Right lobe of liver (tissue), 6 donors: Measurements from ENCODE around the gene CDC42BPA. TPM values are rescaled to one million over a fixed set of nuclear protein-coding genes. Genes with fewer than 3 reads are reported as not detected.
A peak's percentile ranks its signal among the peaks of the same experiment; 100 is the strongest.

ENCODE experiments used
- ATAC-seq, 4 donors: fragments of 200-7000 bp; cut with Tn5 transposase; one replicate each; pipeline ENCODE4 v1.9.1; 2020; ENCODE audit warnings: mild to moderate bottlenecking in 4 of 4, moderate library complexity in 4 of 4
- DNase-seq, 3 donors: peaks; one replicate each; pipeline ENCODE4 v3.0.0-alpha.2; 2020
- H3K27ac ChIP-seq, 3 donors: fragments of 200-600 bp; one replicate each; pipeline ENCODE4 v1.8.0; 2022
- H3K27me3 ChIP-seq, 2 donors: fragments of 200-600 bp; one replicate each; pipeline ENCODE4 v1.8.0; 2022
- H3K36me3 ChIP-seq, 4 donors: fragments of 200-600 bp; sonication (generic) in 1 of 4; one replicate each; pipeline versions ENCODE4 v1.5.1 to v1.8.0; 2017 to 2022; ENCODE audit warnings: control low read depth in 1 of 4
- H3K4me1 ChIP-seq, 4 donors: fragments of 200-600 bp; sonication (generic) in 1 of 4; one replicate each; pipeline versions ENCODE4 v1.5.1 to v1.8.0; 2017 to 2022; ENCODE audit warnings: control low read depth in 1 of 4
- H3K4me3 ChIP-seq, 3 donors: fragments of 200-600 bp; one replicate each; pipeline ENCODE4 v1.8.0; 2022
- H3K9me3 ChIP-seq, 4 donors: fragments of 200-600 bp; sonication (generic) in 1 of 4; one replicate each; pipeline versions ENCODE4 v1.5.1 to v1.8.0; 2017 to 2022; ENCODE audit warnings: control low read depth in 1 of 4
- POLR2A ChIP-seq: fragments of 450-650 bp; IDR thresholded peaks from one replicate; pipeline ENCODE4 v1.6.1; 2017; ENCODE audit warnings: antibody characterized with exemption, mild to moderate bottlenecking
- WGBS: methylation state at CpG from one replicate; pipeline ENCODE4 v1.1.6; 2018; ENCODE audit warnings: low coverage, low lambda C conversion rate; ENCODE audit not compliant: insufficient coverage; ENCODE audit errors: missing lambda C conversion rate; 5-methylcytosine and 5-hydroxymethylcytosine counted together
- intact Hi-C, 2 donors: fragments of 100-400 bp; cut with DNase I; formaldehyde crosslinking; loops; one replicate each; pipeline versions ENCODE4 v1.11.2 to v1.14.1; 2022
- total RNA-seq, 6 experiments: library from RNA; depleted of rRNA in 2 of 6; stranded (reverse); fragments of >200 nt in 2 of 6; fragmentation: NEBNext Ultra II Directional in 3 of 6; extraction: Animal tissue kit (Norgen Biotek cat#: 25700) in 3 of 6; gene quantifications; one replicate each; pipeline versions ENCODE4 v1.1.0 to v1.2.4, GENCODE V29; 2016 to 2023
- TF ChIP-seq, protein P1 (sequence below), 4 donors: fragments of 200-600 bp in 3 of 4; fragments of 450-650 bp in 1 of 4; IDR thresholded peaks; one replicate each; pipeline versions ENCODE4 v1.5.1 to v1.8.0; 2016 to 2022; ENCODE audit warnings: antibody characterized with exemption in 4 of 4, mild to moderate bottlenecking in 2 of 4
- donor health status: DM: no; HTN: yes; CAD: no.
- donor health status: DM: no; HTN: no; CAD: no.
- donor health status: DM: no; HTN: no; CAD: no.
- donor health status: DM: no; HTN: yes; CAD: no.
- donor health status: DM: no; HTN: yes; CAD: no.

CDC42BPA gene
- total RNA-seq, 6 experiments from 2014 or later = 11.4 to 35.0 (median 22.2) TPM

GRCh38 chr1:226946285-226946684 is 372.0 kb downstream of the CDC42BPA start:
- peaks cover 0 to 5% (median 0%) of the 10 kb centered on the region in 4 donors for H3K36me3 ChIP-seq
- DNase-seq (no peak), ATAC-seq (no peak)
- peak overlapping the region; percentile 77 to 82 (median 78) for H3K27ac ChIP-seq
- H3K4me3 ChIP-seq = no peak overlapping the region
- H3K9me3 ChIP-seq = no peaks in the 10 kb centered on the region
- intact Hi-C loops = no loop called here
- no peaks in the 10 kb centered on the region for H3K27me3 ChIP-seq
- TF ChIP-seq POLR2A = no peak
- TF ChIP-seq, protein P1, sequence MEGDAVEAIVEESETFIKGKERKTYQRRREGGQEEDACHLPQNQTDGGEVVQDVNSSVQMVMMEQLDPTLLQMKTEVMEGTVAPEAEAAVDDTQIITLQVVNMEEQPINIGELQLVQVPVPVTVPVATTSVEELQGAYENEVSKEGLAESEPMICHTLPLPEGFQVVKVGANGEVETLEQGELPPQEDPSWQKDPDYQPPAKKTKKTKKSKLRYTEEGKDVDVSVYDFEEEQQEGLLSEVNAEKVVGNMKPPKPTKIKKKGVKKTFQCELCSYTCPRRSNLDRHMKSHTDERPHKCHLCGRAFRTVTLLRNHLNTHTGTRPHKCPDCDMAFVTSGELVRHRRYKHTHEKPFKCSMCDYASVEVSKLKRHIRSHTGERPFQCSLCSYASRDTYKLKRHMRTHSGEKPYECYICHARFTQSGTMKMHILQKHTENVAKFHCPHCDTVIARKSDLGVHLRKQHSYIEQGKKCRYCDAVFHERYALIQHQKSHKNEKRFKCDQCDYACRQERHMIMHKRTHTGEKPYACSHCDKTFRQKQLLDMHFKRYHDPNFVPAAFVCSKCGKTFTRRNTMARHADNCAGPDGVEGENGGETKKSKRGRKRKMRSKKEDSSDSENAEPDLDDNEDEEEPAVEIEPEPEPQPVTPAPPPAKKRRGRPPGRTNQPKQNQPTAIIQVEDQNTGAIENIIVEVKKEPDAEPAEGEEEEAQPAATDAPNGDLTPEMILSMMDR (IDR thresholded peaks at IDR 0.05) = no peak
- WGBS = 25% methylated on average over 1 of the region's 9 CpGs
- peaks cover 0 to 62% (median 14%) of the 10 kb centered on the region in 4 donors for H3K4me1 ChIP-seq

GRCh38 chr1:226945858-226946245 is 372.4 kb downstream of the CDC42BPA start:
- peaks cover 0 to 66% (median 15%) of the 10 kb centered on the region in 4 donors for H3K4me1 ChIP-seq
- TF ChIP-seq POLR2A = no peak
- TF ChIP-seq, protein P1 (IDR thresholded peaks at IDR 0.05) = no peak
- peak overlapping the region; percentile 77 to 82 (median 78) for H3K27ac ChIP-seq
- H3K4me3 ChIP-seq = peak overlapping the region in 2 of 3 donors; percentile 0 to 27
- peaks cover 0 to 5% (median 0%) of the 10 kb centered on the region in 4 donors for H3K36me3 ChIP-seq
- ATAC-seq (peak in 1 of 4 donors; percentile 1), DNase-seq (no peak)
- intact Hi-C loops = no loop called here
- no peaks in the 10 kb centered on the region for H3K27me3 ChIP-seq
- 30% methylated on average over 5 of the region's 8 CpGs for WGBS
- no peaks in the 10 kb centered on the region for H3K9me3 ChIP-seq

DNA sequence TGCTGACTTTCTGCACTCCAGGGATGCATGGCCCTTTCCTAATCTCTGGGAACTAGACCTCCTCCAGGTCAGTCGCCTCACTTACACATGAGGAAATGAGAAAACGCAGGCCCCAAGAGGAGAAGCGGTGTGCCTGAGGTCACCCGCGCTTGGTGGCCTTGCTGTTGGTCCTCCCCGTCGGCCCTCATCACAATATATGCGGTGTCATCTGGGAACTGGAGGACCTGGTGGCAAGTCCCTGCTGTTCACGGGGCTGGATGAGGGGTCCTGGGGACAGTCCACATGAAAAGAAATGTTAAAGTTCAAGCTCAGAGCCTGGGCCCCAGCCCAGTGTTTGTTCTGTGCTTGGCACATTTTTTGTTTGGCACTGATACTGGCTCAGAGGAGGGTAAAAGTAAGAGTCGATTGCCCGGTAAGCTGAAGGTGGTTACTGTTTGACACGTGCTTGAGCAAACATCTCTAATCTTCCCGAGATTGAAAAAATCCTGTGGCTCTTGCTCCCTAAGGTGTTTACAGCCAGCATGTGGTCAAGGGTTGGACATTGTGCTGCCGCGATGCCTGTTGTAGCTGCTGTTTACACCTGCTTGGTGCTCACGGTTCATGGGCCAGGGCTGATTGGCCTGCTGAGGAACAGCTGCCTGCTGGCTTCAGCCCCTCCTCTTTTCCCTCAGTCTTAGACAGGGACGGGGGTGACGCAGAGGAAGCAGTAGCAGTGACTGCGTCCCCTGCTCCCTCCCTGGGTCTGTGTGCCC is 373.0 kb downstream of the CDC42BPA start:
- Histone ChIP-seq H3K9me3 (no peaks in the 10 kb centered on the region), H3K4me1 (peaks cover 0 to 66% (median 15%) of the 10 kb centered on the region in 4 donors), H3K27ac (peak overlapping the region; percentile 77 to 82 (median 78)), H3K4me3 (peak overlapping the region in 2 of 3 donors; percentile 23 to 36), H3K27me3 (no peaks in the 10 kb centered on the region), H3K36me3 (peaks cover 0 to 5% (median 0%) of the 10 kb centered on the region in 4 donors)
- ATAC-seq (peak; percentile 72 to 89 (median 82)), DNase-seq (peak; percentile 78 to 93 (median 91))
- 47% methylated on average over 13 of the region's 19 CpGs for WGBS
- no peak for TF ChIP-seq POLR2A
- TF ChIP-seq, protein P1 (IDR thresholded peaks at IDR 0.05) = no peak
- intact Hi-C loops = no loop called here

DNA sequence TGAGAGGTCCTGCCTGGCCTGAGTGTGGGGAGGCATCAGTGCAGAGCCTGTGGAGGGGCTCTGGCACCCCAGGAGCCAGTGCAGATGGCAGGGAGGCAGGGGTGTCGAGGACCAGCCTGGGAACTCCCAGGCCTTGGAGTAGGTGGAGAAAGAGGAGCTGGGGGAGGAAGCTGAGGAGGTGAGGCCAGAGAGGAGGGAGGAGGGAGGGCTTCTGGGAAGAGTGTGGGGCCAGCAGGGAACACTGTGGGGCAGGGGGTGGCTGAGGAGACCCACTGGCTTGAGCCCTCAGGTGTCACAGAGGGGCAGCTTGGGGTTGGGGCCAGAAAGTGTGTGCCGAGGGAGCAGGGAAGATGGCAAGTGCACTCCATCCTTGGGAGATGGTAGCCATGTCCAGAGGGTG is 374.4 kb downstream of the CDC42BPA start:
- intact Hi-C loops = no loop called here
- Histone ChIP-seq H3K27me3 (no peaks in the 10 kb centered on the region), H3K4me1 (peaks cover 0 to 66% (median 15%) of the 10 kb centered on the region in 4 donors), H3K4me3 (no peak overlapping the region), H3K36me3 (no peaks in the 10 kb centered on the region), H3K27ac (peak overlapping the region in 2 of 3 donors; percentile 40 to 81), H3K9me3 (no peaks in the 10 kb centered on the region)
- ATAC-seq (no peak), DNase-seq (no peak)
- 65% methylated on average over 2 of the region's 2 CpGs for WGBS
- TF ChIP-seq, protein P1 (IDR thresholded peaks at IDR 0.05) = no peak
- TF ChIP-seq POLR2A = no peak
